ENCODE data around the gene MXI1. TPM values are rescaled to one million over a fixed set of nuclear protein-coding genes. Genes with fewer than 3 reads are reported as not detected.
A peak's percentile ranks its signal among the peaks of the same experiment; 100 is the strongest.
"Not testable (repeated sequence)": the region's sequence is repeated elsewhere in the genome, so short reads cannot be mapped to it uniquely, and the experiment has no call there.

MXI1 gene
- total RNA-seq, 2 experiments from 2014 or later = 29.8 to 33.2 TPM

DNA sequence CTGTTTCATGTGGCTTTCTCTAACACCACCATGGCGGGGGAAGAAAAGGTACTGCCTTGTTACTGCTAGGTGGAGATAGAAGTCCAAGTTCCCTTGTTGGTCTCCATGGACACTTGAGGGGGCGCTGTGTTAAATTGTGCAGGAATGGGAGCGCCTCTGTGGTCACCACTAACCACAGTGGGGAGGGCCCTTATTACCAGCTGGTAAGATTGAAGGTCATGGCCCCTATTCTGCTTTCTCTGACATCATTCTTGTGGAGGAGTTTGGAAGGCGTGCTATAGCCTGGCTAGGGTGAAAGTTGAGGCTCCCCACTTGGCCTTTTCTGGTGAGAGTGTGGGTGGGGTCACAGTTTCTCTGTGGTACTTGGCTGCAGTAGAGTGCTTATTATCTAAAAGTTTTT is 14.9 kb upstream of the MXI1 start:
- no peaks in the 10 kb centered on the region for H3K4me1 Mint-ChIP-seq
- H3K27ac Mint-ChIP-seq = no peak overlapping the region
- peaks cover 77% of the 10 kb centered on the region for H3K27me3 Mint-ChIP-seq
- DNase-seq = no peak
- H3K9me3 Mint-ChIP-seq = peaks cover 4% of the 10 kb centered on the region
- no peak overlapping the region for H3K4me3 Mint-ChIP-seq
- POLR2A ChIA-PET = no interaction called here
- no peak for ATAC-seq (ENCODE audit: low read depth)
- no peaks in the 10 kb centered on the region for H3K36me3 Mint-ChIP-seq

- POLR2A ChIA-PET = no interaction called here
- H3K36me3 Mint-ChIP-seq = no peaks in the 10 kb centered on the region
- H3K27ac Mint-ChIP-seq = no peak overlapping the region
- no peak overlapping the region for H3K4me3 Mint-ChIP-seq
- no peak for ATAC-seq (ENCODE audit: low read depth)
- DNase-seq = no peak
- peaks cover 68% of the 10 kb centered on the region for H3K27me3 Mint-ChIP-seq
- H3K9me3 Mint-ChIP-seq = no peaks in the 10 kb centered on the region
- H3K4me1 Mint-ChIP-seq = peaks cover 8% of the 10 kb centered on the region
Measured at GRCh38 chr10:110200503-110200902, 6.9 kb upstream of the MXI1 start.

DNA sequence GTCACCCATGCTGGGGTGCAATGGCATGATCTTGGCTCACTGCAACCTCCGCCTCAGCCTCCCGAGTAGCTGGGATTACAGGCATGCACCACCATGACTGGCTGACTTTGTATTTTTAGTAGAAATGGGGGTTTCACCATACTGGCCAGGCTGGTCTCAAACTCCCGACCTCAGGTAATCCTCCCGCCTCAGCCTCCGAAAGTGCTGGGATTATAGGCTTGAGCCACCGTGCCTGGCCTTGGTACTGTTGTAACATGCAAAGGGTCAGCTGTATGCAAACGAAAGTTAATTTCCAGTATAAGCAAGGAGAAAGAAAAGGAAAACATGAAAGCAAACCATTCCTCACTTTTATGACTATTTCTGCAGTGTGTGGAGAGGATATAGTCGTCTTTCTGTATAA is 6.4 kb upstream of the MXI1 start:
- ATAC-seq (ENCODE audit: low read depth); DNase-seq; H3K9me3 Mint-ChIP-seq; H3K4me3 Mint-ChIP-seq; H3K36me3 Mint-ChIP-seq; H3K27ac Mint-ChIP-seq; POLR2A ChIA-PET; H3K4me1 Mint-ChIP-seq: not testable (repeated sequence)
- H3K27me3 Mint-ChIP-seq = peaks cover 64% of the 10 kb centered on the region

DNA sequence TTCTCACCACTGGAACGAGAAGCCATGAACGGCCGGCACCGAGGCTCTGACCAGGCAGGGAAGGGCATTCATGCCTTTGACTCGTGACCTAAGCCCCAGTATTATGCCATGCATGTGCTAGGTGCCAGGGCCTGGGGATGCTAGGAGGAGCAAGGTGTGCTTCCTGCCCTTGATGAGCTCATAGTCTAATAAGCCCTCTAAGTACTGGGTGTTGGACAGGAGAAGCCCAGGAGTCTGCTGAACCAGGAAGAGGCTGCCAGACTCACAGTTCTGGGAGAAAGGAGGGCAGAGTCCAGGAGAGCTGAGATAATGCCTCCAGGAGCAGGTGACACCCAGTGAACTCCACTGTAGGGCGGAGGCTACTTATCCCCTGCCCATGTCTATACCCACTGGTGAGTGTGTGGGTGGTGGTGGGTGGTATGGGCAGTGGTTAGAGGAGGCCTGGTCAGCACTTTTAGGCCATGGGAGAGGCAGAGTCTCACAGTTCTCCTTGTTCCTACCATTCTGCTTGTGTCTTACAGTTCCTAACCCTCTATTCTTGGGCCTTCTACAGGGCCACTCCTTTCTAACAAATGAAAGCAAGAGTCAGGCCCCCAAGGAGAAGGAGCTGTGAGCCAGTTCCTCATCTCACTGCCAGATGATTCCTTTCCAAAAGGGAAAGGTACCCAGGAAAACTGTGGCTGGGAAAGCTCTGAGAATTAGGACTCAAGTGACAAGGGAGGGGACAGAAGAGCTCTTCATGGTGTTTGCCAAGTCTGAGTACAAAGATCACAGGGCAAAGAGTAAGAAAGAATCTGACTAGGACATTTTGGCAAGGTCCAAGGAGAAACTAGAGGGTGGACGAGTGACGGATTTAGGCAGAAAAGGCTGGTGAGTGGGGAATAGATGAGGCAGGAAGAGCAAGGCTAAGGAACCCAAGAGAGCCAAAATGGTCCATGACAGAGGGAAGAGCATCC is 3.6 kb upstream of the MXI1 start:
- ATAC-seq (ENCODE audit: low read depth) = no peak
- Mint-ChIP-seq H3K27ac (no peak overlapping the region), H3K9me3 (no peaks in the 10 kb centered on the region), H3K4me1 (peaks cover 17% of the 10 kb centered on the region), H3K27me3 (peaks cover 46% of the 10 kb centered on the region), H3K4me3 (no peak overlapping the region), H3K36me3 (no peaks in the 10 kb centered on the region)
- DNase-seq = no peak
- POLR2A ChIA-PET = no interaction called here

DNA sequence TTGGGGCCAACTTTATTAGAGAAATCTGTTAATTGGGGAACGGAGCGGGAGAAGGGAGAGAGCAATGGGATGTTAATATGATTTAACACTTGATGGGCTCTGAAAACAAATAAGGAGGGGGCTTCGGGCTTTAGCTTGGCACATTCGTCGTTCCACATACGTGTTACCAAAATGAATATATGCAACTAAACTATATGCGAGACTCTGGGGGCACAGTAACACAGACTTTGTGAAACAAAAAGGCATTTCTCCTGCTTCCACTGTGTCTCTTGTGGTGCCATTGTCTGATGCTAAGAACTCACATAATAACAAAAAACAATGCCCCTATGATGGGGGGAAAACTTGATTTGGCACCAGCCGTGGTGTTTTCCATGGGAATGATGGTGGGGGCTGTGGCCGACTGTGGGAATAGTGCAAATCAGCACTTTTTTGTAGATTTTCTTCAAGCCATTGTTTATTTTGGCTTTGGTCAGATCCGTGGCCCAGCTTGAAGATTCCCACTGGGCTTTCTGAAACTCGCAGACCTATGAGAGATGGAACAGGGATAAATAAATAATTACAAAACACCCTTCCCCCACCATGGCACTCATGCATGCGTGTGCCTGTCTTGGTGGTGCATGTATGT is 2.2 kb upstream of the MXI1 start:
- Mint-ChIP-seq H3K36me3 (no peaks in the 10 kb centered on the region), H3K27me3 (peaks cover 39% of the 10 kb centered on the region), H3K4me3 (no peak overlapping the region), H3K4me1 (peaks cover 18% of the 10 kb centered on the region), H3K9me3 (no peaks in the 10 kb centered on the region), H3K27ac (no peak overlapping the region)
- DNase-seq (no peak), ATAC-seq (ENCODE audit: low read depth) (no peak)
- POLR2A ChIA-PET = no interaction called here

GRCh38 chr10:110207805-110208613 is 604 bp downstream of the MXI1 start:
- peaks cover 20% of the 10 kb centered on the region for H3K27me3 Mint-ChIP-seq
- ATAC-seq (ENCODE audit: low read depth) = peak; percentile 0
- no peaks in the 10 kb centered on the region for H3K36me3 Mint-ChIP-seq
- H3K4me3 Mint-ChIP-seq = peak overlapping the region; percentile 91
- peaks cover 33% of the 10 kb centered on the region for H3K4me1 Mint-ChIP-seq
- DNase-seq = peak; percentile 60
- POLR2A ChIA-PET = interaction anchor here (0.6 to 3.3 kb wide), 12 partner anchors 12 to 417 kb away, joined by 3 to 16 read pairs (median 4); partner anchors contain the start of genes ADD3 and SMNDC1
- H3K27ac Mint-ChIP-seq = peak overlapping the region; percentile 84
- H3K9me3 Mint-ChIP-seq = no peaks in the 10 kb centered on the region

DNA sequence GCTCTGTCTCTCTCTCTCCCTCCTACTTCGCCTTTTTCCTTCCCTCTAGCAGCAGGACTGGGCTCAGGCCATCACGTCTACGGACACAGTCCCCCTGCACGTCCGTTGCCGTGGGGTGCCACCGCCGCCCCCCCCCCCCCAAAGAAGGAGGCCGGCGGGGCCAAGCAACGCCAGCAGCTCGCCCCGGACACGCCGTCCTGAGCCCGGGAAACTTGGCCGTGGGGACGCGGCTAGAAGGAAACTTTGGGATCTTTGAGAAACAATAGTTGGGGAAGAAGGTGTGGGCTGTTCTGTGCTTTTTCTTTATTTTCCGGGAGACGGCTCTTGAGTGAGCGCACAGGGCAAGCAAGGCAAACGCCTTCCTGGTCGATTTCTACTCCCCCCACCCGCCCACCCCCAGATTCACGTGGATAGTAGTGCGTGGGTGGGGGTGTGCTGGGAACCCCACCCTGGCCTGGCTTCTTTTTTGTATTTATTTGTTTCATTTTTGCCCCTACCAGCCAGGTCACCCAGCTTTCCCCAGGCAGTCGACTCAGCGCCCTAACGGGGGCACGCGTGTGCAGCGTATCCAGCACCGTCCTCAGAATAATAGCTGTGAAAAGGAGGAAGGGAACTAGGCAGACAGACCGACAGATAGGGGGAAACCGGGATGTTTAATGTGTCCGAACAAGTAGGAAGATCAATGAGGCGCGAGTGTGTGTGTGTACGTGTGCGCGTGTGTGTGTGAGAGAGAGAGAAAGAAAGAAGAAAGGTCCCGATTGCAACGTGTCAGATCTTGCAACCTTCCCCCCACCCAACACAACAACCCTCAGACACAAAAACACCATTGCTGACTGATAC is 1.4 kb downstream of the MXI1 start:
- ATAC-seq (ENCODE audit: low read depth) (peak; percentile 9), DNase-seq (peak; percentile 57)
- Mint-ChIP-seq H3K27ac (peak overlapping the region; percentile 91), H3K27me3 (peaks cover 19% of the 10 kb centered on the region), H3K4me3 (peak overlapping the region; percentile 91), H3K9me3 (no peaks in the 10 kb centered on the region), H3K36me3 (no peaks in the 10 kb centered on the region), H3K4me1 (peaks cover 39% of the 10 kb centered on the region)
- POLR2A ChIA-PET = interaction anchor here (0.6 to 3.3 kb wide), 8 partner anchors 12 to 201 kb away, joined by 3 to 16 read pairs (median 4); partner anchors contain the start of genes ADD3 and SMNDC1

- Mint-ChIP-seq H3K4me3 (peak overlapping the region; percentile 91), H3K27me3 (peaks cover 14% of the 10 kb centered on the region), H3K36me3 (no peaks in the 10 kb centered on the region), H3K4me1 (peaks cover 42% of the 10 kb centered on the region), H3K9me3 (no peaks in the 10 kb centered on the region), H3K27ac (peak overlapping the region; percentile 91)
- POLR2A ChIA-PET = interaction anchor here (1.2 to 3.3 kb wide), 6 partner anchors 12 to 96 kb away, joined by 3 to 16 read pairs (median 10); partner anchors contain the start of gene SMNDC1
- peak; percentile 4 for ATAC-seq (ENCODE audit: low read depth)
- DNase-seq = peak; percentile 72
Measured at GRCh38 chr10:110209454-110209925, 2.1 kb downstream of the MXI1 start.

GRCh38 chr10:110209926-110210673 is 2.7 kb downstream of the MXI1 start:
- Mint-ChIP-seq H3K27me3 (peaks cover 9% of the 10 kb centered on the region), H3K9me3 (no peaks in the 10 kb centered on the region), H3K4me3 (peak overlapping the region; percentile 93), H3K36me3 (no peaks in the 10 kb centered on the region), H3K4me1 (peaks cover 44% of the 10 kb centered on the region), H3K27ac (peak overlapping the region; percentile 91)
- POLR2A ChIA-PET = interaction anchor here (0.6 to 3.3 kb wide), 10 partner anchors 11 to 275 kb away, joined by 3 to 16 read pairs (median 6); partner anchors contain the start of gene SMNDC1
- DNase-seq (peak; percentile 68), ATAC-seq (ENCODE audit: low read depth) (peak; percentile 12)

DNA sequence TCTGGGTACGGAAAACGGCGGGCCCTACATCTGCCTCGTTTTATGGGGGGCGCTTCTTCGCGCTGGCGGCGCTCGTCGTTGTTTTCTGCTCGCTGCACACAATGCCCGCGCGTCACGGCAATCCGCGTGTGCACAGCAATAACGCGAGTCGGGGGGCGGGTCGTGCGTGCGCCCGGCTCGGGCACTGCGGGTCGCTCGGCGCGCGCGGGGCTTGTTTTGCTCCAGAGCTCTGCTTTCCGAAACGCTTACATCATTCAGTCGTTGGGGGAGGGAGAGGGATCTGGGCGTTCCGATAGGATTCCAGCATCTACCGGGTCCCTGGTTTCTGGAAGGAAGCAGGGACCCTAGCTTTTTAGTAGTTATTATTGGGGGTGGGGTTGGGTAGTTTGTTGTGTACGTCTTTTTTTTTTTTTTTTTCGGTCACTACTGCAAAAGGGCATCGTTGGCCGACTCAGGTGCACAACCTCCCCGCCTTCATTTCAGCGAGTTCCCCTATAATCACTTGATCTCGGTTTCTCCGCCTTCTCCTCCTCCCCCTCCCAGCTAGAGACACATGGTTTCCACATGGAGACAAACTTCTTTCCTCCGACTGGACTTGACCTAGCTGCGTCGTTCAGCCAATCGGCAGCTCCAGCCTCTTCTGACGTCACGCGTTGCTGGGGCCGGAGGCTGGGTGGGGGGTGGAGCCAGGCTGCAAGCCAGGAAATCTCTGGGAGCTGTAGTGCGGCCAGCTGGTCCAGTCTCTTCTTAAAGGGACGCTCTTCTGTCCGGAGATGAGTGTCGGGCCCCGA is 3.5 kb downstream of the MXI1 start:
- POLR2A ChIA-PET = interaction anchor here (0.6 to 3.3 kb wide), 14 partner anchors 10 to 335 kb away, joined by 3 to 16 read pairs (median 5); partner anchors contain the start of gene SMNDC1
- Mint-ChIP-seq H3K9me3 (no peaks in the 10 kb centered on the region), H3K4me1 (peaks cover 48% of the 10 kb centered on the region), H3K36me3 (peaks cover 3% of the 10 kb centered on the region), H3K27ac (peak overlapping the region; percentile 91), H3K27me3 (peaks cover 10% of the 10 kb centered on the region), H3K4me3 (peak overlapping the region; percentile 93)
- ATAC-seq (ENCODE audit: low read depth) (peak; percentile 65), DNase-seq (peak; percentile 90)

DNA sequence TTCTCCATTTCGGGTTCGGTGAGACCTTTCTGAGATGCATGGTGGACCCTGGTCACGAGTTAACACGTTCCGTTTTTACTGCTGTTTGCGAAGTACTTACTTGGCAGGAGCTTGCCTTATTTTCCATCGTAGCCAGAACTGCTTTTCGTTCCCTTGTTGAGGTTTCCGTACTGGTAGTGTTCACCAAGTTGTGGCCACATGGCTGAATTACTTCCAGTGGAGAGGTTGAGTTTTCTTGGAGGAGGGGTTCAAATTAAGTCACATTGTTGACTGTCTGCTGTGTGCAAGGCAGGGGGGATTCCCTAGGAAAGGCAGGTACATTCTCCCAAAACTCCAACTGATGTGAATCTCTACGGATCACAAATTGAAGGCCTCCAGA is 4.0 kb downstream of the MXI1 start:
- peak overlapping the region; percentile 93 for H3K4me3 Mint-ChIP-seq
- peak overlapping the region; percentile 91 for H3K27ac Mint-ChIP-seq
- peaks cover 3% of the 10 kb centered on the region for H3K36me3 Mint-ChIP-seq
- no peaks in the 10 kb centered on the region for H3K9me3 Mint-ChIP-seq
- DNase-seq = no peak
- no peak for ATAC-seq (ENCODE audit: low read depth)
- peaks cover 5% of the 10 kb centered on the region for H3K27me3 Mint-ChIP-seq
- peaks cover 47% of the 10 kb centered on the region for H3K4me1 Mint-ChIP-seq
- POLR2A ChIA-PET = interaction anchor here (0.6 to 2.9 kb wide), 13 partner anchors 10 to 716 kb away, joined by 3 to 13 read pairs (median 5); partner anchors contain the start of gene SMNDC1
